HCT116 (cell line): ENCODE measurements around the gene YY1. TPM values are rescaled to one million over a fixed set of nuclear protein-coding genes. Genes with fewer than 3 reads are reported as not detected.

Experiments
- ATAC-seq: fragments of 200-7000 bp; cut with Tn5 transposase; 2 replicates; pipeline ENCODE4 v1.9.1; 2020; ENCODE audit warnings: mild to moderate bottlenecking, moderate library complexity
- BruUV-seq: library from RNA; stranded (reverse); fragments of 400-500 nt; replicated peaks from 2 replicates; lab custom pipeline; 2021; lab: Mats Ljungman, UMichigan
- CTCF ChIA-PET: fragments of 300-600 bp; sonication (Branson Sonifier 250); formaldehyde crosslinking; loops from one replicate; lab custom pipeline; 2021; ENCODE audit warnings: antibody characterized with exemption; lab: Charles Lee
- POLR2A ChIA-PET: fragments of 300-600, 350-600 bp; sonication (Branson Sonifier 250); formaldehyde crosslinking; loops from one replicate; lab custom pipeline; 2021; ENCODE audit warnings: antibody characterized with exemption; lab: Charles Lee
- RAD21 ChIA-PET, 2 experiments: fragments of 300-600 bp; sonication (Branson Sonifier 250); formaldehyde crosslinking; loops; one replicate each; lab custom pipeline; 2023; ENCODE audit warnings: low total read pairs in 2 of 2; ENCODE audit not compliant: uncharacterized antibody in 2 of 2, unreplicated experiment in 2 of 2, low non-redundant PET in 1 of 2; lab: Charles Lee
- DNase-seq: peaks from one replicate; pipeline ENCODE4 v3.0.0-alpha.2; 2010; ENCODE audit warnings: low read depth, low spot score
- H2AFZ ChIP-seq: fragments of 200-600 bp; shearing (Covaris generic), sonication (generic); 2 replicates; pipeline ENCODE4 v1.6.1; 2017; ENCODE audit warnings: low read depth, mixed run types, mixed read lengths, antibody characterized with exemption, low read length; ENCODE audit not compliant: poor library complexity, severe bottlenecking
- H3K27ac ChIP-seq: 2 replicates; pipeline ENCODE4 v1.5.1; 2012; ENCODE audit warnings: low read depth, low read length
- H3K27me3 ChIP-seq: fragments of 200-600 bp; sonication (generic); 2 replicates; pipeline ENCODE4 v1.6.1; 2016; ENCODE audit warnings: mixed run types, low read length, mixed read lengths; ENCODE audit not compliant: insufficient read depth
- H3K36me3 ChIP-seq, 2 experiments: fragments of 200-500 bp in 1 of 2; fragments of 200-600 bp in 1 of 2; sonication (Bioruptor generic) in 1 of 2; sonication (generic) in 1 of 2; 2 replicates each; pipeline versions ENCODE4 v1.5.1 to v1.6.1; 2014 to 2016; ENCODE audit warnings: low read length in 2 of 2, inconsistent platforms in 1 of 2, mixed read lengths in 1 of 2, mixed run types in 1 of 2; ENCODE audit not compliant: insufficient read depth in 2 of 2, control insufficient read depth in 1 of 2
- H3K4me1 ChIP-seq, 2 experiments: fragments of 200-600 bp in 1 of 2; sonication (generic) in 1 of 2; 2 replicates each; pipeline versions ENCODE4 v1.5.1 to v1.6.1; 2012 to 2017; ENCODE audit warnings: low read length in 2 of 2, inconsistent platforms in 1 of 2, mild to moderate bottlenecking in 1 of 2, mixed read lengths in 1 of 2, mixed run types in 1 of 2, moderate library complexity in 1 of 2; ENCODE audit not compliant: insufficient read depth in 2 of 2, control insufficient read depth in 1 of 2
- H3K4me2 ChIP-seq: fragments of 200-600 bp; sonication (generic); 2 replicates; pipeline ENCODE4 v1.6.1; 2017; ENCODE audit warnings: mixed run types, low read length, mixed read lengths
- H3K4me3 ChIP-seq, 2 experiments: fragments of 200-600 bp in 1 of 2; sonication (generic) in 1 of 2; replicated peaks in 1 of 2; 2 replicates each; pipeline ENCODE4 v1.5.1; 2011 to 2016; ENCODE audit warnings: low read length in 2 of 2, control low read depth in 1 of 2, low read depth in 1 of 2, mild to moderate bottlenecking in 1 of 2, mixed read lengths in 1 of 2, mixed run types in 1 of 2
- H3K79me2 ChIP-seq: fragments of 200-600 bp; sonication (generic); 2 replicates; pipeline ENCODE4 v1.6.1; 2017; ENCODE audit warnings: mild to moderate bottlenecking, mixed run types, low read length, moderate library complexity, mixed read lengths; ENCODE audit not compliant: insufficient read depth
- H3K9ac ChIP-seq: fragments of 200-600 bp; sonication (generic); 2 replicates; pipeline ENCODE4 v1.6.1; 2016; ENCODE audit warnings: low read length, mixed read lengths
- H3K9me2 ChIP-seq: fragments of 200-600 bp; sonication (generic), shearing (Covaris generic); 2 replicates; pipeline ENCODE4 v1.6.1; 2017; ENCODE audit warnings: mixed run types, mild to moderate bottlenecking, moderate library complexity; ENCODE audit not compliant: insufficient read depth
- H3K9me3 ChIP-seq, 2 experiments: fragments of 200-500 bp in 1 of 2; fragments of 200-600 bp in 1 of 2; sonication (Bioruptor generic) in 1 of 2; sonication (generic) in 1 of 2; 2 replicates each; pipeline ENCODE4 v1.6.1; 2014 to 2017; ENCODE audit warnings: low read length in 2 of 2, mixed read lengths in 2 of 2, inconsistent platforms in 1 of 2, low read depth in 1 of 2, mild to moderate bottlenecking in 1 of 2, mixed run types in 1 of 2, moderate library complexity in 1 of 2; ENCODE audit not compliant: control insufficient read depth in 1 of 2, insufficient read depth in 1 of 2
- H4K20me1 ChIP-seq: fragments of 200-600 bp; sonication (generic), shearing (Covaris generic); 2 replicates; pipeline ENCODE4 v1.6.1; 2017; ENCODE audit warnings: mixed run types, mild to moderate bottlenecking, moderate library complexity; ENCODE audit not compliant: insufficient read depth
- CBX3 ChIP-seq: IDR thresholded peaks from 2 replicates; pipeline ENCODE4 v1.6.1; 2012; ENCODE audit warnings: low read depth
- EGR1 ChIP-seq: IDR thresholded peaks from 2 replicates; pipeline ENCODE4 v1.6.1; 2012; ENCODE audit warnings: low read depth
- ELF1 ChIP-seq: IDR thresholded peaks from 2 replicates; pipeline ENCODE4 v1.6.1; 2012; ENCODE audit warnings: low read depth, borderline replicate concordance
- EZH2 ChIP-seq: fragments of 200-600 bp; sonication (generic); IDR thresholded peaks from 2 replicates; pipeline ENCODE4 v1.6.1; 2017; ENCODE audit warnings: antibody characterized with exemption, mixed run types
- EZH2phosphoT487 ChIP-seq: fragments of 200-600 bp; IDR thresholded peaks from 2 replicates; pipeline ENCODE4 v1.6.1; 2018; ENCODE audit warnings: antibody characterized with exemption, borderline replicate concordance
- FOSL1 ChIP-seq: IDR thresholded peaks from 2 replicates; pipeline ENCODE4 v1.6.1; 2012; ENCODE audit warnings: low read depth
- JUND ChIP-seq: IDR thresholded peaks from 2 replicates; pipeline ENCODE4 v1.6.1; 2012
- POLR2A ChIP-seq: IDR thresholded peaks from 2 replicates; pipeline ENCODE4 v1.7.0; 2011; ENCODE audit warnings: borderline replicate concordance; ENCODE audit not compliant: insufficient read depth, insufficient read length; ENCODE audit errors: extremely low read depth
- POLR2AphosphoS5 ChIP-seq: IDR thresholded peaks from 2 replicates; pipeline ENCODE4 v1.6.1; 2011; ENCODE audit warnings: mild to moderate bottlenecking, low read depth, low read length, moderate library complexity
- RAD21 ChIP-seq: IDR thresholded peaks from 2 replicates; pipeline ENCODE4 v1.6.1; 2012; ENCODE audit warnings: low read depth, mild to moderate bottlenecking
- SIN3A ChIP-seq: IDR thresholded peaks from 2 replicates; pipeline ENCODE4 v1.6.1; 2012; ENCODE audit warnings: low read depth
- SP1 ChIP-seq: IDR thresholded peaks from 2 replicates; pipeline ENCODE4 v1.6.1; 2012; ENCODE audit warnings: low read depth
- TCF7L2 ChIP-seq: IDR thresholded peaks from 2 replicates; pipeline ENCODE4 v1.7.0; 2011; ENCODE audit warnings: borderline replicate concordance, inconsistent platforms; ENCODE audit not compliant: insufficient read depth, insufficient read length; ENCODE audit errors: extremely low read depth
- YY1 ChIP-seq: IDR thresholded peaks from 2 replicates; pipeline ENCODE4 v1.6.1; 2011; ENCODE audit warnings: low read length, low read depth, moderate library complexity, mild to moderate bottlenecking; ENCODE audit not compliant: insufficient replicate concordance; ENCODE audit errors: extremely low read depth
- ZFX ChIP-seq: fragments of 450-650 bp; IDR thresholded peaks from 2 replicates; pipeline ENCODE4 v1.6.1; 2017
- intact Hi-C: fragments of 100-400 bp; cut with micrococcal nuclease; formaldehyde crosslinking; loops from 2 replicates; pipeline ENCODE4 v1.10.0; 2022
- total RNA-seq: library from RNA; stranded (reverse); gene quantifications from one replicate; pipeline ENCODE4 v1.2.1, GENCODE V29; 2021; ENCODE audit not compliant: unreplicated experiment
- TF ChIP-seq, protein P1 (sequence below): IDR thresholded peaks from 2 replicates; pipeline ENCODE4 v1.6.1; 2011; ENCODE audit warnings: mild to moderate bottlenecking, low read length, moderate library complexity; ENCODE audit not compliant: insufficient replicate concordance; ENCODE audit errors: extremely low read depth
- TF ChIP-seq, protein P2 (sequence below): IDR thresholded peaks from 2 replicates; pipeline ENCODE4 v1.6.1; 2012

The YY1 gene
- total RNA-seq, 1 experiment from 2014 or later, result 111 TPM

DNA sequence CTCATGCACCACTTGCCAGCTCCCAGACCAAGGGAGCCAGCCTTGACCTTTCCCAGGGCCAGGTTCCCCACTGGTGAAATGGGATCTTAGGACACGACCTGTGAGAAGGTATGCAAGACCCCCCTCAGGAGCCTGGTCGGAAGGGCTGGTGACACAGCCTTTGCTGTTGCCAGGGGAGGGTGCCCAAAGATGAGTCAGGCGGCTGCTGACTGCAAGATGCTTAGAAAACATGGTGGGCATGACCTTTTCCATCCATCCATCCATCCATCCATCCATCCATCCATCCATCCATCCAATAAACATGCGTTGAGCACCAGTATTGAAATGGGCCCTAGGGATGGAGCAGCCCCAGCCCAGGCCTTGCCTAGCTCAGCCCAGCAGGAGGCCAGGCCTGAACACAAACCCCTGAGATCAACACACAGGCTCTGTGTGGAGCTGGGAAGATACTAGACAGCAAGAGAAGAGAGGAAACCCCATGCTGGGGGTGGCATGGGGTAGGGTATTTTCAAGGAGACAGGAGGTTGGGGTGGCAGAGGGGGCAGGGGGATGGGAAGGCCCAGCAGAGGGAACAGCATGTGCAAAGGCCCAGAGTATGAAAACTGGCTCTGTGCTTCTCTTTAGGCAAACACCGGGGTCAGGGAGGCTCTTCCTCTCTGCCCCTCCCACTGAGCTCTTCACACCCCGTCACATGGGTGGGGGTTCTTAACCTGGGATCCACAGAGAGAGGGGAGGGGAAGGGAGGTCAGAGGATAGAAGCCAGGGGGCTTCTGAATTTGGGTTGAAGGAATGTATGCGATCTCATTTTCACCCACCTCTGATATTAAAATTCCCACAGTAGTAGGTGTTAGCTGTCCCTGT is 26.2 kb upstream of the YY1 start:
- H3K4me2 ChIP-seq, result peak overlapping the region; percentile 91
- CTCF ChIA-PET, result interaction anchor here (1.3 kb wide), 1 partner anchor 19 kb away, joined by 4 read pairs; no protein-coding TSS in a partner anchor

DNA sequence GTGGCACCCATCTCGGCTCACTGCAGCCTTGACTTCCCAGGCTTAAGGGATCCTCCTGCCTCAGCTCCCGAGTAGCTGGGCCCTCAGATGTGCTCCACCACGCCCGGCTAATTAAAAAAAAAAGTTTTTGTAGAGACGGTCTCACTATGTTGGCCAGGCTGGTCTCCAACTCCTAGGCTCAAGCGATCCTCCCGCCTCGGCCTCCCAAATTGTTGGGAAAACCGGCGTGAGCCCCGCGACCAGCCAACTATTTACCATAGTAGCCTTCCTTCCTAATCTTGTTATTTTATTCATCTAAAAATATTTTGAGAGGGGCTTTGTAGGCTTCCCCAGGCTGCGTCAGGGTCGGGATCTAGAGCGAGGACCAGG is 25.4 kb upstream of the YY1 start:
- BruUV-seq, result no TSS peak
- Histone ChIP-seq H3K27me3 (no peaks in the 10 kb centered on the region), H2AFZ (no peak overlapping the region), H3K27ac (peak overlapping the region; percentile 93), H3K4me2 (peak overlapping the region; percentile 91)
- DNase-seq, result no peak
- ChIA-PET POLR2A (no interaction called here), CTCF (interaction anchor here (1.3 kb wide), 1 partner anchor 20 kb away, joined by 4 read pairs; no protein-coding TSS in a partner anchor)
- intact Hi-C loops, result no loop called here
- TF ChIP-seq SP1 (no peak), SIN3A (no peak), ELF1 (no peak), EZH2phosphoT487 (no peak), TCF7L2 (no peak), CBX3 (no peak), RAD21 (no peak), EGR1 (no peak), EZH2 (no peak), FOSL1 (no peak), JUND (no peak), YY1 (no peak)
- TF ChIP-seq, protein P1, sequence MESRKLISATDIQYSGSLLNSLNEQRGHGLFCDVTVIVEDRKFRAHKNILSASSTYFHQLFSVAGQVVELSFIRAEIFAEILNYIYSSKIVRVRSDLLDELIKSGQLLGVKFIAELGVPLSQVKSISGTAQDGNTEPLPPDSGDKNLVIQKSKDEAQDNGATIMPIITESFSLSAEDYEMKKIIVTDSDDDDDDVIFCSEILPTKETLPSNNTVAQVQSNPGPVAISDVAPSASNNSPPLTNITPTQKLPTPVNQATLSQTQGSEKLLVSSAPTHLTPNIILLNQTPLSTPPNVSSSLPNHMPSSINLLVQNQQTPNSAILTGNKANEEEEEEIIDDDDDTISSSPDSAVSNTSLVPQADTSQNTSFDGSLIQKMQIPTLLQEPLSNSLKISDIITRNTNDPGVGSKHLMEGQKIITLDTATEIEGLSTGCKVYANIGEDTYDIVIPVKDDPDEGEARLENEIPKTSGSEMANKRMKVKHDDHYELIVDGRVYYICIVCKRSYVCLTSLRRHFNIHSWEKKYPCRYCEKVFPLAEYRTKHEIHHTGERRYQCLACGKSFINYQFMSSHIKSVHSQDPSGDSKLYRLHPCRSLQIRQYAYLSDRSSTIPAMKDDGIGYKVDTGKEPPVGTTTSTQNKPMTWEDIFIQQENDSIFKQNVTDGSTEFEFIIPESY, result no peak
- TF ChIP-seq, protein P2, sequence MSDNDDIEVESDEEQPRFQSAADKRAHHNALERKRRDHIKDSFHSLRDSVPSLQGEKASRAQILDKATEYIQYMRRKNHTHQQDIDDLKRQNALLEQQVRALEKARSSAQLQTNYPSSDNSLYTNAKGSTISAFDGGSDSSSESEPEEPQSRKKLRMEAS, result no peak
- TF ChIP-seq, all 23 proteins: peak for 0
- Histone ChIP-seq H4K20me1 (no peaks in the 10 kb centered on the region), H3K9me2 (no peaks in the 10 kb centered on the region), H3K36me3 (no peaks in the 10 kb centered on the region), H3K4me1 (peaks cover 20 to 34% of the 10 kb centered on the region in 2 experiments), H3K79me2 (no peaks in the 10 kb centered on the region; the same call in 1 of the 2 replicates), H3K9ac (peak overlapping the region; percentile 97), H3K9me3 (no peaks in the 10 kb centered on the region), H3K4me3 (peak overlapping the region; percentile 75 to 84)
- RAD21 ChIA-PET, result no interaction called here
- ATAC-seq, result no peak

More for the DNA sequence above, 26.2 kb upstream of the YY1 start:
- POLR2A ChIA-PET, result interaction anchor here (1.2 kb wide), 1 partner anchor 8 kb away, joined by 3 read pairs; no protein-coding TSS in a partner anchor
- H2AFZ ChIP-seq, result no peak overlapping the region
- peak overlapping the region; percentile 97 for H3K9ac ChIP-seq
- no peaks in the 10 kb centered on the region for H3K9me3 ChIP-seq
- ATAC-seq (no peak), DNase-seq (no peak)
- TF ChIP-seq POLR2AphosphoS5, result peak; percentile 16; the same call in 1 of the 2 replicates
- TF ChIP-seq POLR2A, result no peak
- TF ChIP-seq, protein P2, result no peak
- TF ChIP-seq ZFX, result no peak
- no peak for TF ChIP-seq SIN3A
- TF ChIP-seq ELF1, result no peak
- H3K27ac ChIP-seq, result peak overlapping the region; percentile 93; the same call in 1 of the 2 replicates
- H3K4me1 ChIP-seq, result peaks cover 20 to 34% of the 10 kb centered on the region in 2 experiments
- no peaks in the 10 kb centered on the region; the same call in 1 of the 2 replicates for H3K79me2 ChIP-seq
- H3K4me3 ChIP-seq, result peak overlapping the region in 1 of 2 experiments; percentile 84; a peak in 1 of 4 replicates
- no peaks in the 10 kb centered on the region for H3K27me3 ChIP-seq
- H4K20me1 ChIP-seq, result no peaks in the 10 kb centered on the region
- RAD21 ChIA-PET, result no interaction called here
- H3K36me3 ChIP-seq, result no peaks in the 10 kb centered on the region
- no TSS peak for BruUV-seq
- H3K9me2 ChIP-seq, result no peaks in the 10 kb centered on the region
- intact Hi-C loops, result no loop called here
